Memory B cell (primary cell): Measurements from ENCODE around the gene TTLL1.

ENCODE experiments used
- ATAC-seq: fragments of 150-1000 bp; cut with Tn5 transposase; 2 replicates; pipeline ENCODE4 v1.10.0; 2021; ENCODE audit warnings: low read depth, mild to moderate bottlenecking, moderate library complexity
- DNase-seq, 2 donors: peaks; one replicate each; pipeline ENCODE4 v3.0.0; 2022; ENCODE audit warnings: low spot score in 2 of 2
- H3K27ac Mint-ChIP-seq: one replicate; pipeline ENCODE4 v1.8.0; 2022; ENCODE audit warnings: mild to moderate bottlenecking, moderate library complexity, mixed read lengths
- H3K27me3 Mint-ChIP-seq: one replicate; pipeline ENCODE4 v1.8.0; 2022; ENCODE audit warnings: mixed read lengths
- H3K36me3 Mint-ChIP-seq: one replicate; pipeline ENCODE4 v1.8.0; 2022; ENCODE audit warnings: mild to moderate bottlenecking, mixed read lengths
- H3K4me1 Mint-ChIP-seq: one replicate; pipeline ENCODE4 v1.8.0; 2022; ENCODE audit warnings: mixed read lengths
- H3K4me3 Mint-ChIP-seq: one replicate; pipeline ENCODE4 v1.8.0; 2022; ENCODE audit warnings: mild to moderate bottlenecking, moderate library complexity, mixed read lengths
- H3K9me3 Mint-ChIP-seq: one replicate; pipeline ENCODE4 v1.8.0; 2022; ENCODE audit warnings: mixed read lengths

The TTLL1 gene

DNA sequence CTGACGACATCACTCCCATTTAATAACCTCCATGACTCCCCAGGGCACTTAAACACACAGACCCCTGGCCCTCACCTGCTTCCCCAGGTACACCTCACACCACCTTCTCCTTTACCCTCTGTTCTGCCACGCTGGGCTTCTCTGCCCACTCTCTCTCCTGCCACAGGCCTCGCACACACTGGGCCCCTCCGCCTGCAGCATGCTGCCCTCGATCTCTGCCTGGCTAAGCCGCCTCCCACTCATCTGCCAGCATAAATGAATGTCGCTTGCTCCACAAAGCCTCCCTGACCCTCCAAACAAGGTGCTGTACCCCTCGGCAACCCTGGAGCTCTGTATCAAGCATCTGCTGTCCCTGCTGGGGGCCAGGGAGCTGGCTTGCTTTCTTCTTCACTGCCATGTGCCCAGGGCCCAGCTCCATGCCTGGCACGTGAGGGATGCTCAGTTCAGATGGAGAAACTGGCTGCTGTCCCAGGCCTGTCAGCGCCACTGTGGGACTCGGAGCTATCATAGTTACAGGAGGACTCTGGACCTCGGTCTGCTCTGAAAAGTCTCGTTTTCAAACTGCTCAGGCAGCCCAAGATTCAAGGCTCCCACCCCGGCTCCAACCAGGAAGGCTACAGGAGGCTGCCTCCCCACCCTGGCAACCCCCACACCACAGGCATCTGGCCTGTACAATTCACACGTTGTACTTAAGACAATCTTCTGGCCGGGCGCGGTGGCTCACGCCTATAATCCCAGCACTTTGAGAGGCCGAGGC, 11.9 kb downstream of the TTLL1 start:
- Mint-ChIP-seq H3K27ac (no peak overlapping the region), H3K4me3 (no peak overlapping the region), H3K9me3 (no peaks in the 10 kb centered on the region), H3K27me3 (peaks cover 1% of the 10 kb centered on the region), H3K4me1 (no peaks in the 10 kb centered on the region), H3K36me3 (no peaks in the 10 kb centered on the region)
- ATAC-seq = no peak
- DNase-seq = no peak

DNA sequence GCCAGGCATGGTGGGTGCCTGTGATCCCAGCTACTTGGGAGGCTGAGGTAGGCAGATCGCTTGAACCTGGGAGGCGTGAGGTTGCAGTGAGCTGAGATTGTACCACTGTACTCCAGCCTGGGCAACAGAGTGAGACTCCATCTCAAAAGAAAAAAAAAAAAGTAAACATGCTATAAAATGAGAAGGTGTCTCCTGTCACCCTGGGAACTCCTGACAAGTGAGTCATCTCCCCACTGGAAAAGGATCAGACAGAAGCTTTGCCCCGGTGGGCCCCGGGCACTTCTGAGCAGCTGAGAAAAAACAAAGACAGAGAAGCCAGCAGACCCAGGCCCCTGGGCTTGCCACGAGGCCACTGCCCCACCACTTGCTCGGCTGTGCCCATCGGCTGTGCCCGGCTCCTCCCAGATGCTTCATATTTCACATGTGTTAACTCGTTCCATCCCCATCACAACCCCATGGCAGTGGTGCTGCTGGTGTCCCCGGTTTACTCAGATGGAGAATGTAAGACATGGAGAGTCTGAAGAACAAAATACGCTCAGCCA, 22.3 kb downstream of the TTLL1 start:
- Mint-ChIP-seq H3K4me3 (no peak overlapping the region), H3K27ac (no peak overlapping the region), H3K4me1 (no peaks in the 10 kb centered on the region), H3K9me3 (no peaks in the 10 kb centered on the region), H3K36me3 (peaks cover 13% of the 10 kb centered on the region), H3K27me3 (no peaks in the 10 kb centered on the region)
- DNase-seq (no peak), ATAC-seq (no peak)

DNA sequence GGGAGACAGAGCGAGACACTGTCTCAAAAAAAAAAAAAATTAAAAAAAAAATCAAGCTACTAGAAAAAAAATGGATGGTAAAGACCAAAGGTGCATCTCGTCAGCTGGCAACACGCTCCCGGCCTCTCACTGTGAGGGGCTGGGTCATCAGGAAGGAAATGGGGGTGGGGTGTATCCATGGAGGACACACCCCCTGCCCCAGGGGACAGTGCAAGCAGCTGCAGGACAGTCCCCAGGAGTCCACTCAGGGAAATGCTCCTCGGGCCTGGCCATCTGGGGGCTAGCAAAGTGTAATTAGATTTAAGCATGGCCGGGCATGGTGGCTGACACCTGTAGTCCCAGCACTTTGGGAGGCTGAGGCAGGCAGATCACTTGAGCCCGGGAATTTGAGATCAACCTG, 23.1 kb downstream of the TTLL1 start:
- no peaks in the 10 kb centered on the region for H3K27me3 Mint-ChIP-seq
- H3K36me3 Mint-ChIP-seq = peaks cover 16% of the 10 kb centered on the region
- no peak overlapping the region for H3K27ac Mint-ChIP-seq
- no peak overlapping the region for H3K4me3 Mint-ChIP-seq
- no peak for ATAC-seq
- no peak for DNase-seq
- H3K4me1 Mint-ChIP-seq = no peaks in the 10 kb centered on the region
- no peaks in the 10 kb centered on the region for H3K9me3 Mint-ChIP-seq

DNA sequence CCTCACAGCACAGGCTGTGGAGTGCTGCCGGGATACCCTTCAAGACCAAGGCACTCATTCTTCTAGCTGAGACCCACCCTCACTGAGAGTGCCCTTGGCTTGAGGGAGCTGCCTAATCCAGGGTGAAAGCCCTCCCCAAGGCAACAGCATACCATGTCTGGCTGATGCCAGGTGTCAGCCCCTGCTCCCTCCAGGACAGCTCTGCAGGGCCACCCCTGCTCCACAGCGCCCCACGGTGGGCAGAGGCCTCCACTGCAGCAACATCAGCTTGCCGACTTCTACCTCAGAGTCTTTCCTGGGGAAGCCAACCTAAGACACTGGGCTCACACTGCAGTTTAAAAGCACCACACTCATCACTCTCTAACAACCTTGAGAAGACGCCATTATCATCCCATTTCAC, 29.0 kb downstream of the TTLL1 start:
- Mint-ChIP-seq H3K36me3 (peaks cover 12% of the 10 kb centered on the region), H3K9me3 (no peaks in the 10 kb centered on the region), H3K4me1 (no peaks in the 10 kb centered on the region), H3K27ac (no peak overlapping the region), H3K27me3 (no peaks in the 10 kb centered on the region), H3K4me3 (no peak overlapping the region)
- DNase-seq = peak; percentile 30 to 36
- no peak for ATAC-seq

DNA sequence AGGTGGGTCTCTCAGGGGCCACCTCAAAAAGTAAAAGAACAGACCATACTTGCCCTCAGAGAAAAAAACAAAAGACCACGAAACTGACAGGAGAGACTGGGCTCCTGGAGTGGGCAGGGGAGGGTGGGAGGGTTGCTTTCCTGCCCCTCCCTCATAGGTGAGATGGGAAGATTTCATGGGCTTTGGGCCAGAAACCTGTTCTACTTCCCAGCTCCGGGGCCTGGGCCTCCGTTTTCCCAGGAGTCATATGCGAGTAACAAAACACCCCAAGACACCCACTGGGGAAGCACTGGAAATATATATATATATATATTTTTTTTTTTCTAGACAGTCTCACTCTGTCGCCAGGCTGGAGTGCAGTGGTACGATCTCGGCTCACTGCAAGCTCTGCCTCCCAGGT, 31.6 kb downstream of the TTLL1 start:
- Mint-ChIP-seq H3K9me3 (no peaks in the 10 kb centered on the region), H3K36me3 (peaks cover 5% of the 10 kb centered on the region), H3K27ac (no peak overlapping the region), H3K4me1 (no peaks in the 10 kb centered on the region), H3K4me3 (no peak overlapping the region), H3K27me3 (no peaks in the 10 kb centered on the region)
- DNase-seq (no peak), ATAC-seq (no peak)

DNA sequence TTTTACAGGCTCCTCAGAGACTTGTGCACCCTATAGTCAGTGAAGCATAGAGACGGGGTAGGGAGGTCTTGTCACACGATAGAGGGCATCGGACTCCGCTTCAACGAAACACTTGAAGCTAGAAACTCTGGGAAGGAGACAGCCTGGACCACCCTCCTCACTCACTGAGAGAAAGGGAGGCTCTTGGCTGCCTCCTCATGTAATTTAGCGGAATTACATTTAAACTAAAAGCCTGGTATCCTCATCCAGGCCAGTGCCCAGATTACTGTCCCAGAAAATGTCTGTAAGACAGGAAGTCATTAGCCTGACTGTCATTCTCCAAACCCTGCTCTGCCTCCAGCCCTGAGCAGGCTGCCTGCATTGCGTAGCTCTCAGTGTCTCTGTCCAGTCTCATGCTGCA, 36.0 kb downstream of the TTLL1 start:
- H3K4me1 Mint-ChIP-seq = no peaks in the 10 kb centered on the region
- no peaks in the 10 kb centered on the region for H3K27me3 Mint-ChIP-seq
- DNase-seq (no peak), ATAC-seq (no peak)
- H3K27ac Mint-ChIP-seq = no peak overlapping the region
- peaks cover 3% of the 10 kb centered on the region for H3K36me3 Mint-ChIP-seq
- no peaks in the 10 kb centered on the region for H3K9me3 Mint-ChIP-seq
- H3K4me3 Mint-ChIP-seq = no peak overlapping the region

DNA sequence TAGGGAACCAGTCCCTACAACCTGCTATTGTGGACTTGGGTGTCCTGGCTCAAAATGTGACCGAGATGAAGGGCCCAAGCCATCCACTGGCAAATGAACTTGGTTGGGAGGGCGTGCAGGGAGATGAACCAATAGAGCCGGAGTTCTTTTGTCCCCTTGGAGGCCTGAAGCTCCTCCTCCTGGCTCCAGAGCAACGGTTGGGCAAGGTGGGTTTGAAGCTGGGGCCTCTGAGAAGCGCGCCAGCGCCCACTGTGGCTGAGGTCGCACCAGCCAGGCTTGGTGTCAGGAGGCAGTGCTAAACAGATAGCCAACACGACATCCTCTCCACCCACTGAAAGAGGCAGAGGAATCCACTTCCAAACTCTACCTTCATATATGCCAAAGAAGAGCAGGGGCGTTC, 38.2 kb downstream of the TTLL1 start:
- Mint-ChIP-seq H3K4me3 (no peak overlapping the region), H3K9me3 (no peaks in the 10 kb centered on the region), H3K4me1 (no peaks in the 10 kb centered on the region), H3K27ac (no peak overlapping the region), H3K27me3 (no peaks in the 10 kb centered on the region), H3K36me3 (peaks cover 5% of the 10 kb centered on the region)
- ATAC-seq (no peak), DNase-seq (no peak)

DNA sequence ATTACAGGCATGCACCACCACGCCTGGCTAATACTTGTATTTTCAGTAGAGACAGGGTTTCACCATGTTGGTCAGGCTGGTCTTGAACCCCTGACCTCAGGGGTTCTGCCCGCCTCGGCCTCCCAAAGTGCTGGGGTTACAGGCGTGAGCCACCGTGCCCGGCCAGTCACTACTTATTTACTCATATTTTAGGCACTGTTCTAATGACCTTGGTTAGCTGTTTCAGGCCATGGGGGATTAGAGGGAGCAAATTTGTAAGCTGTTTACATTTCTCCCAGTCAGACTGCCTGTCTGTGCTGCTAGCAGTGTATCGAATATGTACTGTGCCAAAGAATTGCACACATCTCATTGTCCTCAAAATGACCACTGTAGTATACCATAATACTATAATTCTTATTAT, 41.6 kb downstream of the TTLL1 start:
- DNase-seq = no peak
- no peak for ATAC-seq
- H3K4me1 Mint-ChIP-seq = no peaks in the 10 kb centered on the region
- no peak overlapping the region for H3K27ac Mint-ChIP-seq
- no peak overlapping the region for H3K4me3 Mint-ChIP-seq
- H3K27me3 Mint-ChIP-seq = no peaks in the 10 kb centered on the region
- H3K9me3 Mint-ChIP-seq = no peaks in the 10 kb centered on the region
- H3K36me3 Mint-ChIP-seq = peaks cover 5% of the 10 kb centered on the region

DNA sequence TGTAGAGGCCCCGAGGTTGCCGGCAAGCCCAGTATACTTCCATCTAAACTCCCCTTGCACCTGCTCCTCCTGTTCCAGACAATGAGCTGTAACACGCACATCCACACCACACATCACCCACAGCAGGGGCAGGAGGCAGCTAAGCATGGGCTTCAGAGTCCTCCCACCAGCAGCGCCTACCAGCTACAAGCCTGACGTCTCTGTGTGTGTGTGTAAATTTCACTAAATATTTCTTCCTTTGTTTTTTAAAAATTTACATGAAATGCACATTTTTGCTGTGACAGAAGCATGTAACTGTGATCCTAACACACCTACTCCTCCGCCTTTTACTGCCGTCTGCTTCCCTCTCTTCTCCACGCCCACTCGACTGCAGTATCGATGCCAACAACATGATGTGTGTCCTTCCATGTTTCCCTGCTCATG, 44.9 kb downstream of the TTLL1 start:
- H3K4me1 Mint-ChIP-seq = no peaks in the 10 kb centered on the region
- no peak for DNase-seq
- no peak overlapping the region for H3K27ac Mint-ChIP-seq
- no peaks in the 10 kb centered on the region for H3K9me3 Mint-ChIP-seq
- H3K4me3 Mint-ChIP-seq = no peak overlapping the region
- H3K36me3 Mint-ChIP-seq = peaks cover 3% of the 10 kb centered on the region
- ATAC-seq = no peak
- H3K27me3 Mint-ChIP-seq = no peaks in the 10 kb centered on the region

DNA sequence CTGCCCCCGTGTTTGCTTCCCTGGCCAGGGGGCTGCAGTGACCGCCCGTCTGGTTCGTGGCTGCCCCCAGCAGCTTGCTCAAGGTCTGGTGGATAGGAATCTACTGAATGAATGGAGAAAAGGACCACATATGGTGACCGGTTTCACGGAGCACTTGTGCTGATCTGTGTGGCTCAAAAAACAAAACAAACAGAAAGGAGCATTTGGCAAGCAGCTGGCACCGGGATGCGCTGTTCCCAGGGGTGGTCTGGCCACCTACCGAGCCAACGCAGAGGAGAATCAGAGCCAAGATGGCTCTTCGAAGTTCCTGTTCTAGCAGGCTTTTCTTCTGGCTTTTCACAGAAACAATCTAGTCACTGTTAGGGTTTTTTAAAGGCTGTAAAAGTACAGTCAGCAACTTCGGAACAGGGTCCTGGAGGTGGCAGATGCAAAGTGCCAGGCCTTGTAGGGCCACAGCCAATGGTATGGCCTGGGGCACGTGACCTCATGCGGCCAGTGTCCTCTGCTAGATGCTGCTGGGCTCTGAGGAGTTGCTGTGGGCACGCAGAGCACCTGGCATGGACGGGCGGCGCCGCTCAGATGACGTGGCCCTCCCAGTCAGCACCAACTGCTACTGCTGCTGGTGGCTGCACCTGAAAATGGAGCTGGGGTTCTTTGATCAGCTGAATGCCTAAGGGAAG, 47.0 kb downstream of the TTLL1 start:
- H3K27ac Mint-ChIP-seq = no peak overlapping the region
- DNase-seq (no peak), ATAC-seq (no peak)
- H3K9me3 Mint-ChIP-seq = no peaks in the 10 kb centered on the region
- no peaks in the 10 kb centered on the region for H3K4me1 Mint-ChIP-seq
- no peaks in the 10 kb centered on the region for H3K27me3 Mint-ChIP-seq
- H3K36me3 Mint-ChIP-seq = peaks cover 3% of the 10 kb centered on the region
- no peak overlapping the region for H3K4me3 Mint-ChIP-seq

DNA sequence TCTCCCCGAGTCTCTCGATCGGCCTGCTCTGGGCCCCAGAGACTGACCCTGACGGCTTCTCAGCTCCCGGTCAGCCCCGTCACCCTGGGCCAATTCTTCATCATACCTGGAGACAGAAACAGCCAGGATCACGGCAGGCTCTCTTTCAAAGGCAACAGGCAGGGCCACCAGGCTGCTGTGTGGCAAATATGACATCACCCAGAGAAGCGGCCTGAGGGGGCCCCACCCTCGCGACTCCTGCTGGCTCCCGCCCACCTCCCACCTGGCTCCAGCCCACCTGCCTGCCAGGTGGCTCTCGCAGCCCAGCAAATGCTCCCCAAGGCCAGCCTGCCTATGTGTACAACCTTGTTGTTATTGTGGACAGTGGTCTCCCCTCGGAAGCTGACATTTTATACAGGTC, 49.4 kb downstream of the TTLL1 start:
- H3K27ac Mint-ChIP-seq = no peak overlapping the region
- no peak for ATAC-seq

DNA sequence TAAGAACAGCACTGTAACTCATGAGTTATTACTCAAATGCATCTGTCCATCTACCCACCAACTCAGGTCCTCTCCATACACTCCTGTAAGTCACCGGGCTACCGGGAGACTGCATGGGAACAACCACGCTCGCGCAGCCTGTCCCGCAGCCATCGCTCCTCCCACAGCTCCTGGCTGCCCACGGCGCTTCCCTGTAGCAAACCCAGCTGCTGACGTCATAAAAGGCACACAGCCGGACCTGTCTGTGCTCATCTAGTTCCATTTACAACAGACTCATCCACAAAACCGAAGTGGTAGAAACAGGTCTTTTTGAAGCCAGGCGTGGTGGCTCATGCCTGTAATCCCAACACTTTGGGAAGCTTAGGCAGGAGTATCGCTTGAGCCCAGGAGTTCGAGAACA, 50.9 kb downstream of the TTLL1 start:
- Mint-ChIP-seq H3K9me3 (no peaks in the 10 kb centered on the region), H3K27me3 (no peaks in the 10 kb centered on the region), H3K4me3 (no peak overlapping the region), H3K27ac (no peak overlapping the region), H3K36me3 (no peaks in the 10 kb centered on the region), H3K4me1 (peaks cover 3% of the 10 kb centered on the region)
- DNase-seq (no peak), ATAC-seq (no peak)

More for the DNA sequence above, 49.4 kb downstream of the TTLL1 start:
- no peaks in the 10 kb centered on the region for H3K27me3 Mint-ChIP-seq
- H3K36me3 Mint-ChIP-seq = no peaks in the 10 kb centered on the region
- no peak overlapping the region for H3K4me3 Mint-ChIP-seq
- H3K4me1 Mint-ChIP-seq = no peaks in the 10 kb centered on the region
- no peaks in the 10 kb centered on the region for H3K9me3 Mint-ChIP-seq
- DNase-seq = no peak

DNA sequence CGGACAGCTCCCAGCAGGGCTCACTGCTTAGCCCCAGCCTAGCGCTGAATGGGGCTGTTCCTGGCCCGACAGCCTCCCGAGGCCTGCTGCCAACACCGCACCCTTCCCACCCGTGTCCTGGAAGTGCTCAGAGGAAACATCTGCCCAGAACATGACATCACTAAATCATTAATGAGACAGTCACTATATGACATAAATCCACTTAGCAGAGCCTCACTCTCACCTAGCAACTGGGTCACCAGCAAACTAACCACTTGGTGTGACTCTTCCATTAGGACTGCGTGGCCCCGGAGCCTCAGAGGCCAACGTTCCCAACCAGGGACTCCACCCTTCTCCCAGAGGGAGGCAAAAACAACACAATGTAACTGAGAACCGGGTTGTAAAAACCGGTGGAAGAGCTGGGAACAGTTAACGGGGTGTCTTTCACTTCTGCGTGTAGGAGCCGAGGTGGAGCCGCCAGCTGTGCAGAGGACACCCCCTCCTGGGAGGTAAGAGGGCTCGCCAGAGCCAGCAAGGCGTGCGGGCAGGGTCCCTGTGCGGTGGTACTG, 52.8 kb downstream of the TTLL1 start:
- Mint-ChIP-seq H3K27me3 (no peaks in the 10 kb centered on the region), H3K36me3 (no peaks in the 10 kb centered on the region), H3K4me1 (peaks cover 3% of the 10 kb centered on the region), H3K27ac (no peak overlapping the region), H3K9me3 (no peaks in the 10 kb centered on the region), H3K4me3 (no peak overlapping the region)
- no peak for ATAC-seq
- no peak for DNase-seq

DNA sequence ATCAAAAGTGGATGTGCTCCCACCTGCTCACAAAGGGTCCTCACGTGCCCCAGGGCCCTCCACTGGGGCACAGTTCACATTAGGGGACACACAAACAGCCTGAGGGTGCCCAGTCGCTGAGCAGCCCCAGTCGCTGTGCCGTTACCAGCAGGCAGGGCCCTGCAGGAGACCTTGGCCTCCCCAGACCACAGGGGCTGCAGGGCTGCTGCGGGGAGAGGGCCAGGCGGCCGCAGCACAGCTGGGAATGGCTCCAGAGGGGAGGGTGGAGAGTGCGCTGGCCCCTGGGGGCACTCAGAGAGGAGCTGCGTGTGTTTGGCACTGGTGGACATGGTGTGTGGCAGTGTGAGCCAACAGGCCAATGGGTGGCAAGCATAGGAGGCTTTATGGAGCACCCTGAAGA, 53.9 kb downstream of the TTLL1 start:
- H3K9me3 Mint-ChIP-seq = no peaks in the 10 kb centered on the region
- no peak overlapping the region for H3K4me3 Mint-ChIP-seq
- H3K27me3 Mint-ChIP-seq = peaks cover 6% of the 10 kb centered on the region
- DNase-seq (no peak), ATAC-seq (no peak)
- peaks cover 3% of the 10 kb centered on the region for H3K4me1 Mint-ChIP-seq
- no peaks in the 10 kb centered on the region for H3K36me3 Mint-ChIP-seq
- H3K27ac Mint-ChIP-seq = no peak overlapping the region
